HepG2 (cell line): Measurements from ENCODE around the gene PTPRM. TPM values are rescaled to one million over a fixed set of nuclear protein-coding genes. Genes with fewer than 3 reads are reported as not detected.

Experiments
- AKAP8 ChIP-seq: sonication (generic); formaldehyde crosslinking; IDR thresholded peaks from 2 replicates; pipeline ENCODE4 v1.5.1; 2020; ENCODE audit warnings: mild to moderate bottlenecking, missing genetic modification reagents
- ATM ChIP-seq: fragments of 450-650 bp; IDR thresholded peaks from 2 replicates; pipeline ENCODE4 v1.7.1; 2017; ENCODE audit warnings: mild to moderate bottlenecking, borderline replicate concordance
- BORCS8-MEF2B ChIP-seq: sonication (generic); formaldehyde crosslinking; IDR thresholded peaks from 2 replicates; pipeline ENCODE4 v1.8.0; 2022; ENCODE audit warnings: mild to moderate bottlenecking, missing genetic modification reagents
- CREM ChIP-seq, 2 experiments: sonication (generic) in 1 of 2; formaldehyde crosslinking in 1 of 2; IDR thresholded peaks; 2 replicates each; pipeline versions ENCODE4 v1.4.0 to v1.6.1; 2016 to 2020; ENCODE audit warnings: antibody characterized with exemption in 1 of 2, mild to moderate bottlenecking in 1 of 2, missing genetic modification reagents in 1 of 2
- HMGXB4 ChIP-seq, 2 experiments: sonication (generic) in 1 of 2; formaldehyde crosslinking in 1 of 2; IDR thresholded peaks; 2 replicates each; pipeline versions ENCODE4 v1.4.0 to v1.6.1; 2018 to 2020; ENCODE audit warnings: missing genetic modification reagents in 2 of 2, borderline replicate concordance in 1 of 2, low read depth in 1 of 2, mild to moderate bottlenecking in 1 of 2, missing biosample characterization in 1 of 2
- HNRNPL ChIP-seq: fragments of 200-400 bp; formaldehyde crosslinking; IDR thresholded peaks from 2 replicates; pipeline ENCODE4 v1.6.1; 2017; ENCODE audit warnings: mild to moderate bottlenecking, low read depth, low read length
- MLLT10 ChIP-seq: sonication (generic); formaldehyde crosslinking; IDR thresholded peaks from 2 replicates; pipeline ENCODE4 v1.4.0; 2020; ENCODE audit warnings: missing genetic modification reagents
- PAX8 ChIP-seq: sonication (generic); formaldehyde crosslinking; IDR thresholded peaks from 2 replicates; pipeline ENCODE4 v1.8.0; 2022; ENCODE audit warnings: mild to moderate bottlenecking, missing genetic modification reagents, borderline replicate concordance
- ZMYM3 ChIP-seq: sonication (generic); formaldehyde crosslinking; IDR thresholded peaks from 2 replicates; pipeline ENCODE4 v1.5.1; 2020; ENCODE audit warnings: mild to moderate bottlenecking, missing genetic modification reagents
- ZNF101 ChIP-seq: sonication (generic); formaldehyde crosslinking; IDR thresholded peaks from 2 replicates; pipeline ENCODE4 v1.4.0; 2020; ENCODE audit warnings: mild to moderate bottlenecking, low read depth, missing genetic modification reagents, borderline replicate concordance
- ZNF354B ChIP-seq: sonication (generic); formaldehyde crosslinking; IDR thresholded peaks from 2 replicates; pipeline ENCODE4 v1.8.0; 2022; ENCODE audit warnings: mild to moderate bottlenecking, missing genetic modification reagents
- ZNF776 ChIP-seq: sonication (generic); formaldehyde crosslinking; IDR thresholded peaks from 2 replicates; pipeline ENCODE4 v1.4.0; 2020; ENCODE audit warnings: mild to moderate bottlenecking, missing genetic modification reagents
- ZSCAN25 ChIP-seq: sonication (generic); formaldehyde crosslinking; IDR thresholded peaks from 2 replicates; pipeline ENCODE4 v1.8.0; 2022; ENCODE audit warnings: mild to moderate bottlenecking, missing genetic modification reagents
- ZSCAN31 ChIP-seq: sonication (generic); formaldehyde crosslinking; IDR thresholded peaks from 2 replicates; pipeline ENCODE4 v1.5.0; 2020; ENCODE audit warnings: low read depth, mild to moderate bottlenecking, missing genetic modification reagents
- polyA plus RNA-seq, 8 experiments: library from polyadenylated mRNA; depleted of rRNA in 3 of 8; stranded (reverse) in 7 of 8; unstranded in 1 of 8; fragments of >200 nt; fragmentation: Illumina TruSeq in 4 of 8; extraction: Trizol in 4 of 8; gene quantifications; 2 replicates each; pipeline versions ENCODE4 v1.2.1 to v1.2.3, GENCODE V29; 2011 to 2016; ENCODE audit warnings: low read depth in 4 of 8, missing spikeins in 1 of 8, mixed read lengths in 1 of 8; ENCODE audit not compliant: insufficient read depth in 1 of 8
- total RNA-seq, 5 experiments: library from RNA; depleted of rRNA; stranded (reverse); fragments of >200 nt; fragmentation: Illumina TruSeq; extraction: Trizol; gene quantifications; 2 replicates each; pipeline ENCODE4 v1.2.3, GENCODE V29; 2016; ENCODE audit warnings: low read depth in 1 of 5
- TF ChIP-seq, protein P1 (sequence below): sonication (generic); formaldehyde crosslinking; IDR thresholded peaks from 2 replicates; pipeline ENCODE4 v1.8.0; 2022; ENCODE audit warnings: missing genetic modification reagents, mild to moderate bottlenecking, moderate library complexity, borderline replicate concordance
- TF ChIP-seq, protein P2 (sequence below): sonication (generic); formaldehyde crosslinking; IDR thresholded peaks from 2 replicates; pipeline ENCODE4 v1.4.0; 2020; ENCODE audit warnings: low read depth, mild to moderate bottlenecking, missing genetic modification reagents
- TF ChIP-seq, protein P3 (sequence below): sonication (generic); formaldehyde crosslinking; IDR thresholded peaks from 2 replicates; pipeline ENCODE4 v1.4.0; 2020; ENCODE audit warnings: missing genetic modification reagents
- TF ChIP-seq, protein P4 (sequence below): IDR thresholded peaks from 2 replicates; pipeline ENCODE4 v1.6.1; 2016; ENCODE audit warnings: missing biosample characterization, missing genetic modification reagents, low read depth

Gene PTPRM
- total and polyA plus RNA-seq, 2 of the 13 experiments (the other 11 are each of a cell fraction or from before 2014, with no cell fraction given) = 12.6 to 108 TPM

- no peak for TF ChIP-seq CREM (IDR thresholded peaks at IDR 0.05)
- TF ChIP-seq CREM (CRISPR knock-in tag; IDR thresholded peaks at IDR 0.05) = no peak
- TF ChIP-seq ZMYM3 (CRISPR knock-in tag) = no peak
- TF ChIP-seq, protein P1, sequence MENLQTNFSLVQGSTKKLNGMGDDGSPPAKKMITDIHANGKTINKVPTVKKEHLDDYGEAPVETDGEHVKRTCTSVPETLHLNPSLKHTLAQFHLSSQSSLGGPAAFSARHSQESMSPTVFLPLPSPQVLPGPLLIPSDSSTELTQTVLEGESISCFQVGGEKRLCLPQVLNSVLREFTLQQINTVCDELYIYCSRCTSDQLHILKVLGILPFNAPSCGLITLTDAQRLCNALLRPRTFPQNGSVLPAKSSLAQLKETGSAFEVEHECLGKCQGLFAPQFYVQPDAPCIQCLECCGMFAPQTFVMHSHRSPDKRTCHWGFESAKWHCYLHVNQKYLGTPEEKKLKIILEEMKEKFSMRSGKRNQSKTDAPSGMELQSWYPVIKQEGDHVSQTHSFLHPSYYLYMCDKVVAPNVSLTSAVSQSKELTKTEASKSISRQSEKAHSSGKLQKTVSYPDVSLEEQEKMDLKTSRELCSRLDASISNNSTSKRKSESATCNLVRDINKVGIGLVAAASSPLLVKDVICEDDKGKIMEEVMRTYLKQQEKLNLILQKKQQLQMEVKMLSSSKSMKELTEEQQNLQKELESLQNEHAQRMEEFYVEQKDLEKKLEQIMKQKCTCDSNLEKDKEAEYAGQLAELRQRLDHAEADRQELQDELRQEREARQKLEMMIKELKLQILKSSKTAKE (CRISPR knock-in tag) = no peak
- TF ChIP-seq PAX8 (CRISPR knock-in tag) = no peak
- no peak for TF ChIP-seq ZNF101 (CRISPR knock-in tag)
- TF ChIP-seq, protein P2, sequence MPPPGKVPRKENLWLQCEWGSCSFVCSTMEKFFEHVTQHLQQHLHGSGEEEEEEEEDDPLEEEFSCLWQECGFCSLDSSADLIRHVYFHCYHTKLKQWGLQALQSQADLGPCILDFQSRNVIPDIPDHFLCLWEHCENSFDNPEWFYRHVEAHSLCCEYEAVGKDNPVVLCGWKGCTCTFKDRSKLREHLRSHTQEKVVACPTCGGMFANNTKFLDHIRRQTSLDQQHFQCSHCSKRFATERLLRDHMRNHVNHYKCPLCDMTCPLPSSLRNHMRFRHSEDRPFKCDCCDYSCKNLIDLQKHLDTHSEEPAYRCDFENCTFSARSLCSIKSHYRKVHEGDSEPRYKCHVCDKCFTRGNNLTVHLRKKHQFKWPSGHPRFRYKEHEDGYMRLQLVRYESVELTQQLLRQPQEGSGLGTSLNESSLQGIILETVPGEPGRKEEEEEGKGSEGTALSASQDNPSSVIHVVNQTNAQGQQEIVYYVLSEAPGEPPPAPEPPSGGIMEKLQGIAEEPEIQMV (CRISPR knock-in tag) = no peak
- TF ChIP-seq ATM = no peak
- TF ChIP-seq, protein P3, sequence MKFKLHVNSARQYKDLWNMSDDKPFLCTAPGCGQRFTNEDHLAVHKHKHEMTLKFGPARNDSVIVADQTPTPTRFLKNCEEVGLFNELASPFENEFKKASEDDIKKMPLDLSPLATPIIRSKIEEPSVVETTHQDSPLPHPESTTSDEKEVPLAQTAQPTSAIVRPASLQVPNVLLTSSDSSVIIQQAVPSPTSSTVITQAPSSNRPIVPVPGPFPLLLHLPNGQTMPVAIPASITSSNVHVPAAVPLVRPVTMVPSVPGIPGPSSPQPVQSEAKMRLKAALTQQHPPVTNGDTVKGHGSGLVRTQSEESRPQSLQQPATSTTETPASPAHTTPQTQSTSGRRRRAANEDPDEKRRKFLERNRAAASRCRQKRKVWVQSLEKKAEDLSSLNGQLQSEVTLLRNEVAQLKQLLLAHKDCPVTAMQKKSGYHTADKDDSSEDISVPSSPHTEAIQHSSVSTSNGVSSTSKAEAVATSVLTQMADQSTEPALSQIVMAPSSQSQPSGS (CRISPR knock-in tag) = no peak
- no peak for TF ChIP-seq MLLT10
- TF ChIP-seq BORCS8-MEF2B = no peak
- TF ChIP-seq, protein P4, sequence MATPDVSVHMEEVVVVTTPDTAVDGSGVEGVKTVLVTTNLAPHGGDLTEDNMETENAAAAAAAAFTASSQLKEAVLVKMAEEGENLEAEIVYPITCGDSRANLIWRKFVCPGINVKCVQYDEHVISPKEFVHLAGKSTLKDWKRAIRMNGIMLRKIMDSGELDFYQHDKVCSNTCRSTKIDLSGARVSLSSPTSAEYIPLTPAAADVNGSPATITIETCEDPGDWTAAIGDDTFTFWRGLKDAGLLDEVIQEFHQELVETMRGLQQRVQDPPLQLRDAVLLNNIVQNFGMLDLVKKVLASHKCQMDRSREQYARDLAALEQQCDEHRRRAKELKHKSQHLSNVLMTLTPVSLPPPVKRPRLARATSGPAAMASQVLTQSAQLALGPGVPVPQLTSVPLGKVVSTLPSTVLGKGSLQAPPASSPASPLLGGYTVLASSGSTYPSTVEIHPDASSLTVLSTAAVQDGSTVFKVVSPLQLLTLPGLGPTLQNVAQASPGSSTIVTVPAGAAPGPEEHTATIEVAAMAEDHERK (CRISPR knock-in tag) = no peak
- TF ChIP-seq ZSCAN31 = no peak
- TF ChIP-seq ZNF776 (CRISPR knock-in tag) = peak; percentile 6; the same call in 1 of the 2 replicates
- peak; percentile 25; the same call in 1 of the 2 replicates for TF ChIP-seq ZSCAN25 (CRISPR knock-in tag)
- TF ChIP-seq HNRNPL = no peak
- TF ChIP-seq HMGXB4 (CRISPR knock-in tag; IDR thresholded peaks at IDR 0.05; ENCODE audit: borderline replicate concordance in 1 of 2, low read depth in 1 of 2) = no peak; a peak in 1 of 4 replicates
- no peak for TF ChIP-seq AKAP8 (CRISPR knock-in tag)
- TF ChIP-seq ZNF354B = no peak
Observed at GRCh38 chr18:7567474-7568425, 634 bp downstream of the PTPRM start (continued).
